ENCODE data around the gene NXPH1.

Gene NXPH1

DNA sequence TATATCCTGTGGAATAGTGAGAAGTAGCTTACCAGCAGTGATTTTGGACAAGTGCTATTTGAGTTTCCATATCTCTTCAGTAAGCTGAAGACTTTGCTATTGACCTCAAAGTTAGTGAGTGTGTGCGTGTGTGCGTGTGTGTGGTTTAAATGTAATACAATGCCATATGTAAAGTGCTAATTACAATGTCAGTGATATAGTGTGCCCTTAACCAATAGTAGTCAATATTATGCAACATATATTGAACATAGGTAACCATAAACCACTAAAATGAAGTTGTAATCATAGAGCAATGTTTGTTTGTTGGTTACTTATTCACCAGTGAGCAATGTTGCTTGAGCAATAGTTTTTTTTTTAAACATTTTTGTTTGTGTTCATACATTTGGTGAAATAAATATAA, 309.4 kb downstream of the NXPH1 start:
- no peak for DNase-seq

DNA sequence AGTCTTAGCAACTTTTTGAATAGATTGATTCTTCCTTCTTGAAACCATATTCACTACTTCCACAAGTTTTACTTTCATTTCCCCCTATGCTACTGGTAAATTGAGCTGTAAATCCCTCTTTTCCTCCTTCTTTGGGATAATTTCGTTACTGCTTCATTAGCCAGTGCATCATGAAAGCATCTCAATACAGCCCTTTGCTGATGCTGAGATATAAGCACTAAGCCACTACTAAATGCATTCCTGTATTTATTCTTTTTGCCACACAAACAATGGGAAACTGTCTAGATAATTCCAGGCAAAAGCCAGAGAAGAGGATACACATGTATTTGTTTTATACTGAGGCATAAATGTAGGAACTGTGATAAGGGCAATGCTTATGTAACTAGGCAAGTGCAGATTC, 313.9 kb downstream of the NXPH1 start:
- no peak for DNase-seq

DNA sequence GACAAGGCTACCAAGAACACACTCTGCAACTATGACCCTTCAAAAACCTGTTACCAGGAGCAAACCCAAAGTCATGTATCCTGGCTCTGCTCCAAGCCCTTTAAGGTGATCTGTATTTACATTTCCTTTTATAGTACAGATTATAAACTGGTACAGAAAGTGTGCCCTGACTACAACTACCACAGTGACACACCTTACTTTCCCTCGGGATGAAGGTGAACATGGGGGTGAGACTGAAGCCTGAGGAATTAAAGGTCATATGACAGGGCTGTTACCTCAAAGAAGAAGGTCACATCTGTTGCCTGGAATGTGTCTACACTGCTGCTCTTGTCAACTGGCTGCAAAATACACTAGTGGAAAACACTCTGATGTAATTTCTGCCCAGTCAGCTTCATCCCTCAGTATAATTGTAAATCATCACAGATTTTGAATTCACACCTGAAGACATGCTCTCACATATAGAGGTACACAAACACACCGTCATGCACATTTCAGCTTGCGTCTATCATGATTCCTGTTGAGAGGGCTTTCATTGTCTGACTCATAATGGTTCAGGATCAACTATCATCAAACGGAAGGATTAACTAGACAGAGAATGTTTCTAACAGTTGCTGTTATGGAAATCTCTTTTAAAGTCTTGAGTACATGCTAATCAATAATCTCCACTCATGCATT, 318.3 kb downstream of the NXPH1 start:
- no peak for DNase-seq

DNA sequence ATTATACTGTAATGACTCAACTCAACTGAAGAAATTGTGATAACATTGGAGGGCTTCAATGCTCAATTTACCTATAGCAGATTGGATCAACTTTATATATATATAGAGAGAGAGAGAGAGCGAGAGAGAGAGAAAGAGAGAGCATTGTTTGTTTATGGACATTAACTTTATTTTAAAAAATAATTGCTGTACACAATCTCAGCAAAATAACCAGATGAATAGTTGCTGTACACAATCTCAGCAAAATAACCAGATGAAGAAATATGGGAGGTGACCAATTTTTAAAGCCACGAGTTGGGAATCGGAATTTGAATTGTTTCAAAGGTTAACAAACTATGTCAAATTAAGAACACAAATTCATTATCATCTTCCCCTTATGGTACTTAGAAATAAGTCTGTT, 319.9 kb downstream of the NXPH1 start:
- no peak for DNase-seq

DNA sequence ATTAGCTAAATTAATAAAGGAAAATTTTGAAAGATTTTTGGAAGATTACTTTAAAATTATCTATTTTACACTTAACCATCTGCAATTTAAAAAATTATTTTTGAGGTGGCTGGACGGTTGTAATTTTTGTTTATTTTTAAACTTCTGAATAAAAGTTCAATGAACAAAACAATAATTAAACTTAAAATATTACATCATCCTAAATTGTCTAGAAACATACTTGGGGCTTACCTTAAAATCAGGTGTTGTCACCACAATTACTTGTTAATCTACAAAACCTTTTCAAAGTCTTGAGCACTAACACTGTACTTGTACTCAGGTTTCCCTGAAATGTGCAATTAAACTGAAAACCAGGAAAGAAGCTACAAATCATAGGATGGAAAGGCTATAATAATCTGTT, 328.3 kb downstream of the NXPH1 start:
- no peak for DNase-seq

DNA sequence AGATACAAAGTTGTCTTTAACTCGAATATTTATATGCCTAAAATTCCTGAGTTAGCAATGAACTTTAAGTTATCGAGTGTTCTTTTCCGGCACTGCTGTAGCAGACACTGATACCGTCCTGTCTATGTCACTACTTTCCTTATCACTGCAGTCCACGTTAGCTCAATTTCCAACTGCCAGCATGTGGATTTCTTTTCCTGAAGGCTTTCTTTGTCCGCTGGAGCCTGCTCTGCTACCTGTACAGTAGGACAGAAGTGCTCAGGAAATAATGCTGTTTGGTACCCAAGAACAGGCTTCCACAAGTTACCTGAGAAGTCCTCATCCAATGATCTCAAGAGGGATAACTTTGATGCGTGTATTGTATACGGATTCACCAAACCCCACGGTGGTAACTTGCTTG, 329.4 kb downstream of the NXPH1 start:
- no peak for DNase-seq

DNA sequence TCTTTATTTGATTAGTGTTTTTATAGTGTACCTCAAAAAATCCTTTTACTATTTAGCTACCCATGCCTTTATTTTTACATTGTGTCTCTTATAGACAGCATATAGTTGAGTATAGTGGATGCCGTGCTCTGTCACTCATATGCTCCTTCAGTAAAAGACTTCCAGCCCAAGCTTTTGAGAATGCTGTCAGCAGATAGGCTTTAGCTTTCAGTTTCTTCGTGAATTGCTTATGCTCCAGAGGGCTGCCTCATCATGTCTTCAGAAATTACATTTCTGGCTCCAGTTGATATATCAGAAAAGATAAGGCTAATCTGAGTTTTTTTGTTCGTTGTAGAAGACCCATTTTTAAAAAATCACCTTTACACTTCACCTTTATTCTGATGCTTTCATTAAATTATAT, 332.0 kb downstream of the NXPH1 start:
- DNase-seq: no peak

DNA sequence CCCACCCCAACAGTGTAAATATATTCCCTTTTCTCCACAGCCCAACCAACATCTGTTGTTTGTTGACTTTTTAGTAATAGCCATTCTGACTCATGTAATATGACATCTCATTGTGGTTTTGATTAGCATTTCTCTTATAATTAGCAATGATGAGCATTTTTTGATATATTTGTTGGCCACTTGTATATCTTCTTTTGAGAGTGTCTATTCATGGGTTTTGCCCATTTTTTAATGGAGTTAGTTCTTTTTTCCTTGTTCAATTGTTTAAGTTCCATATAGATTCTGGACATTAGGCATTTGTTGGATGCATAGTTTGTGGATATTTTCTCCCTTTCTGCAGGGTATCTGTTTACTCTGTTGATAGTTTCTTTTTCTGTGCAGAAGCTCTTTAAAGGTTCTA, 340.1 kb downstream of the NXPH1 start:
- no peak for DNase-seq

DNA sequence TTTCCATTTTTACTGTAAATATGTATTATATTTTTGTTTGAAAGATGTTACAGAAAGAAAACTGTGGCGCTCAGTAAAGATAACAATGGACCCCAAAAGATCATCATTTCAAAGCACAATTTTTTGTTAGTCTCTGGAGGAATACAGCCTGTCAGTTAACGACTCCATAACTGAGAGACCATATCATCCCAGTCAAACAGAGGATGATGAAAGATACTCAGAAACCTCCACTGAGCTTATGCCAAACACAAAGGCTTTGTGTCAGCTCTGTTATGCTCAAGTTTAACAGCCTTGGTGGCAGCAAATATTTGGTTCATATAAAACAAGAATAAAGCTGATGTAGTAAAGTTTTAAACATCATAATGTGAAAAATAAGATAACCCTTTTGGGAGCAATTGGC, 345.1 kb downstream of the NXPH1 start:
- no peak for DNase-seq

DNA sequence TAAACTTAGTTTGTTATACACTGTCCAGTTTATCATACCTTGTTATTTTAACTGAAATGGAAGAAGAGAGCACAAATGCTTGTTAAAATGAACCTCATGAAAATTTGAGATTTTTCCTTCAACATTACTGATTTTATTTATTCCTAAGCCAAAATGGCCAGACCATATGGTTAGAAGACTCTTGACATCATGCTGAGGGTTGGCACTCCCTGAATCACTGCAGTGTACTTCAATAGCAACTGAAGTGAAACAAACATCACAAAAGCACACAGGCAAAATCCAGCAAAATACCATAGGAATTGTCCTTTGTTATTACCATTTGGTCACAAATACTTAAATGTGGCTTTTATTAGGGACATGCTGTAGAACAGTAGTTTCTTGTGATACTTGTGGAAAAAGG, 347.8 kb downstream of the NXPH1 start:
- DNase-seq: peak in 1 of 2 experiments; percentile 10

DNA sequence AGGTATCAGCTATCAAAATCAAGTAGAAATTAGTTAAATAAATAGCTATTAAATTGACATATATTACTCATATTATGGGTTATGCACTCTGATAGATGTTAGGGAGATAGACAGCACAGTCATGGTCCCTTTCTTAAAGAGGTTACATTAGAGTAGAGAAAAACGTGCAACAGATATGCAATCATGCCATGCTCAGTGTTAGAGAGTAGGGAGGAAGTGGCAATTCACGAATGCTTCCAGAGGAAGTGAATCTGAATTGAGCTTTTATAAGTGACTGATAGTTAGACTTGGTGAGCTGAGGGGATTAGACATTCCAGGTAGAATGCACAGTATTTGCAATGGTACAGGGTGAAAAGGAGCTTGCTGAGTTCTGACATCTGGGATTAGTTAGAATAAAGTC, 349.8 kb downstream of the NXPH1 start:
- peak in 1 of 2 experiments; percentile 4 for DNase-seq

DNA sequence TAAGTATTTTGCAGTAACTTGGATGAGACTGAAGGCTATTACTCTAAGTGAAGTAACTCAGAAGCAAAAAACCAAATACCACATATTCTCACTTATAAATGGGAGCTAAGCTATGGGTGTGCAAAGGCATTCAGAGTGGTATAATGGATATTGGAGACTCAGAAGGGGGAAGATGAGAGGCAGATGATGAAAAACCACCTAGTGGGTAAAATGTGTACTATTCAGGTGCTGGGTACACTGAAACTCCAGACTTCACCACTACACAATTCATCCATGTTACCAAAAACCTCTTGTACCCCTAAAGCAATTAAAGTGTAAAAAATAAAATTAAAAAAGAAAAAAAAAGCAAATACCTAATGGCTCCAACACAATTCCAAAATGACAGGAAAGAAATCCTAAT, 351.7 kb downstream of the NXPH1 start:
- no peak for DNase-seq

DNA sequence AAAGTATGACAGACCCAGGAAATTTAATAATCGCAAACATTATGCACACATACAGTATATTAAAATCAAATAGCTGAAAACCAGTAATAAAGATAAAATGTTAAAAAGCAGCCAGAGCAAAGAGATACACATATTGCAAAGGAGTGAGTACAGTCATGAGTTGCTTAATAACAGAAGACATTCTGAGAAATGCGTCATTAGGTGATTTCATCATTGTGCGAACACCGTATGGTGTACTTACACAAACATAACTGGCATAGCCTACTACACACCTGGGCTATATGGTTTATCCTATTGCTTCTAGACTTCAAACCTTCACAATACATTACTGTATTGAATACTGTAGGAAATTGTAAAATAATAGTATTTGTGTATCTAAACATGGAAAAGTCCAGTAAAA, 367.6 kb downstream of the NXPH1 start:
- no peak for DNase-seq

All from NCI-H524 (cell line).